Neural cell (in vitro differentiated cells): ENCODE results near the gene SOD3. TPM values are rescaled to one million over a fixed set of nuclear protein-coding genes. Genes with fewer than 3 reads are reported as not detected.

Experiments used
- H2AFZ ChIP-seq: fragments of 200-600, 300-800 bp; sonication (generic), shearing (Covaris generic); 2 replicates; pipeline ENCODE4 v1.6.0; 2014; ENCODE audit warnings: low read depth, mild to moderate bottlenecking, antibody characterized with exemption, low read length, moderate library complexity
- H3F3A ChIP-seq: fragments of 200-600 bp; shearing (Covaris generic); 2 replicates; pipeline ENCODE4 v1.6.1; 2016; ENCODE audit warnings: mild to moderate bottlenecking, moderate library complexity, mixed read lengths, antibody characterized with exemption, low read length; ENCODE audit not compliant: insufficient read depth, poor library complexity, severe bottlenecking
- H3K27ac ChIP-seq: fragments of 200-600, 300-800 bp; sonication (generic), shearing (Covaris generic); 2 replicates; pipeline ENCODE4 v1.5.1; 2014; ENCODE audit warnings: mild to moderate bottlenecking, low read length, moderate library complexity
- H3K27me3 ChIP-seq: fragments of 300-800, 200-600 bp; sonication (generic), shearing (Covaris generic); 2 replicates; pipeline ENCODE4 v1.6.0; 2014; ENCODE audit warnings: mild to moderate bottlenecking, low read depth, low read length, moderate library complexity; ENCODE audit not compliant: insufficient read depth
- H3K36me3 ChIP-seq: fragments of 300-800, 200-600 bp; sonication (generic), shearing (Covaris generic); 2 replicates; pipeline ENCODE4 v1.5.1; 2014; ENCODE audit warnings: mild to moderate bottlenecking, antibody characterized with exemption, low read length, moderate library complexity; ENCODE audit not compliant: insufficient read depth
- H3K4me2 ChIP-seq: fragments of 300-800, 200-600 bp; sonication (generic), shearing (Covaris generic); 2 replicates; pipeline ENCODE4 v1.6.0; 2014; ENCODE audit warnings: mild to moderate bottlenecking, low read length
- H3K4me3 ChIP-seq: fragments of 300-800, 200-600 bp; sonication (generic), shearing (Covaris generic); 2 replicates; pipeline ENCODE4 v1.5.1; 2014; ENCODE audit warnings: mild to moderate bottlenecking, low read length, moderate library complexity
- H3K79me2 ChIP-seq: fragments of 200-600 bp; shearing (Covaris generic); replicated peaks from 2 replicates; pipeline ENCODE4 v1.6.0; 2014; ENCODE audit warnings: mild to moderate bottlenecking, low read length, moderate library complexity; ENCODE audit not compliant: insufficient read depth
- H3K9ac ChIP-seq: fragments of 300-800, 200-600 bp; sonication (generic), shearing (Covaris generic); 2 replicates; pipeline ENCODE4 v1.6.1; 2016; ENCODE audit warnings: mild to moderate bottlenecking, low read length, mixed read lengths
- H3K9me2 ChIP-seq: fragments of 200-600 bp; shearing (Covaris generic); 2 replicates; pipeline ENCODE4 v1.6.1; 2016; ENCODE audit warnings: mild to moderate bottlenecking, low read length, mixed read lengths; ENCODE audit not compliant: insufficient read depth
- H3K9me3 ChIP-seq: fragments of 200-600, 300-800 bp; sonication (generic), shearing (Covaris generic); 2 replicates; pipeline ENCODE4 v1.6.1; 2016; ENCODE audit warnings: mild to moderate bottlenecking, mixed run types, low read length, moderate library complexity, mixed read lengths
- H4K20me1 ChIP-seq: fragments of 200-600 bp; shearing (Covaris generic); 2 replicates; pipeline ENCODE4 v1.6.1; 2016; ENCODE audit warnings: mild to moderate bottlenecking, mixed run types; ENCODE audit not compliant: insufficient read depth
- EP300 ChIP-seq: fragments of 450-650 bp; conservative IDR thresholded peaks from 2 replicates; pipeline ENCODE4 v1.6.1; 2014; ENCODE audit warnings: antibody characterized with exemption, mild to moderate bottlenecking, moderate library complexity; ENCODE audit not compliant: poor library complexity, severe bottlenecking
- EZH2 ChIP-seq: fragments of 200-600, 300-800 bp; shearing (Covaris generic), sonication (generic); IDR thresholded peaks from 2 replicates; pipeline ENCODE4 v1.6.1; 2014; ENCODE audit warnings: antibody characterized with exemption, low read length, borderline replicate concordance, mild to moderate bottlenecking; ENCODE audit not compliant: insufficient read depth, poor library complexity, severe bottlenecking
- MXI1 ChIP-seq: fragments of 450-650 bp; conservative IDR thresholded peaks from 2 replicates; pipeline ENCODE4 v1.6.1; 2014; ENCODE audit warnings: antibody characterized with exemption, mild to moderate bottlenecking; ENCODE audit not compliant: poor library complexity, severe bottlenecking
- POLR2AphosphoS5 ChIP-seq: IDR thresholded peaks from 2 replicates; pipeline ENCODE4 v1.6.1; 2012
- RAD21 ChIP-seq: fragments of 450-650 bp; conservative IDR thresholded peaks from 2 replicates; pipeline ENCODE4 v1.6.1; 2014; ENCODE audit warnings: antibody characterized with exemption, mild to moderate bottlenecking, moderate library complexity
- SMC3 ChIP-seq: fragments of 450-650 bp; conservative IDR thresholded peaks from 2 replicates; pipeline ENCODE4 v1.6.1; 2014; ENCODE audit warnings: antibody characterized with exemption, mild to moderate bottlenecking, moderate library complexity; ENCODE audit not compliant: poor library complexity
- TAF1 ChIP-seq: IDR thresholded peaks from 2 replicates; pipeline ENCODE4 v1.6.1; 2012; ENCODE audit warnings: low read depth
- polyA plus RNA-seq: library from polyadenylated mRNA; depleted of rRNA; stranded (reverse); fragments of >200 nt; gene quantifications from 2 replicates; pipeline ENCODE4 v1.2.3, GENCODE V29; 2014
- TF ChIP-seq, protein P1 (sequence below): fragments of 450-650 bp; IDR thresholded peaks from 2 replicates; pipeline ENCODE4 v1.5.1; 2014; ENCODE audit warnings: antibody characterized with exemption, mild to moderate bottlenecking, moderate library complexity; ENCODE audit not compliant: poor library complexity, severe bottlenecking
- TF ChIP-seq, protein P2 (sequence below): IDR thresholded peaks from 2 replicates; pipeline ENCODE4 v1.6.1; 2012; ENCODE audit warnings: borderline replicate concordance

SOD3 gene
- polyA plus RNA-seq, 1 donor from 2014 or later, result not detected

DNA sequence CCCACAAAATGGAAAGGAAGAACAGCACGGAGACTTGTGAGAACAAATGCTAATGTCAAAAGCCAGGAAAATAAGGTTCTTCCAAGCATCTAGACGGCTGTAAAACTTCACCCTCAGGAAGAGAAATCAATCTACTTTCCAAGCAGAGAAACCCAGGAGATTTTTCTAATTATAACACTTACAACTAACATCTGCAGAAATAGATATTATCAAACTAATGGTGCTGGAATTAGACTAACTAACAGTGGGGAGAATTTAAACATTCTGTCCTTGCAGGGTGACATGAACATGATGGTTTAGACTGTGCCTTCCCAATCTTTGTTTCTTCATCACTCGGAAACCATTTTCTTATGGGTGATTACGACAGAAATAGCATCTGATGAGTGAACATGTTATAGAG is 40.3 kb downstream of the SOD3 start:
- TF ChIP-seq EP300 (no peak), TAF1 (no peak), POLR2AphosphoS5 (no peak), SMC3 (no peak), MXI1 (no peak), RAD21 (no peak), EZH2 (no peak)
- TF ChIP-seq, protein P1, sequence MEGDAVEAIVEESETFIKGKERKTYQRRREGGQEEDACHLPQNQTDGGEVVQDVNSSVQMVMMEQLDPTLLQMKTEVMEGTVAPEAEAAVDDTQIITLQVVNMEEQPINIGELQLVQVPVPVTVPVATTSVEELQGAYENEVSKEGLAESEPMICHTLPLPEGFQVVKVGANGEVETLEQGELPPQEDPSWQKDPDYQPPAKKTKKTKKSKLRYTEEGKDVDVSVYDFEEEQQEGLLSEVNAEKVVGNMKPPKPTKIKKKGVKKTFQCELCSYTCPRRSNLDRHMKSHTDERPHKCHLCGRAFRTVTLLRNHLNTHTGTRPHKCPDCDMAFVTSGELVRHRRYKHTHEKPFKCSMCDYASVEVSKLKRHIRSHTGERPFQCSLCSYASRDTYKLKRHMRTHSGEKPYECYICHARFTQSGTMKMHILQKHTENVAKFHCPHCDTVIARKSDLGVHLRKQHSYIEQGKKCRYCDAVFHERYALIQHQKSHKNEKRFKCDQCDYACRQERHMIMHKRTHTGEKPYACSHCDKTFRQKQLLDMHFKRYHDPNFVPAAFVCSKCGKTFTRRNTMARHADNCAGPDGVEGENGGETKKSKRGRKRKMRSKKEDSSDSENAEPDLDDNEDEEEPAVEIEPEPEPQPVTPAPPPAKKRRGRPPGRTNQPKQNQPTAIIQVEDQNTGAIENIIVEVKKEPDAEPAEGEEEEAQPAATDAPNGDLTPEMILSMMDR, result no peak
- TF ChIP-seq, protein P2, sequence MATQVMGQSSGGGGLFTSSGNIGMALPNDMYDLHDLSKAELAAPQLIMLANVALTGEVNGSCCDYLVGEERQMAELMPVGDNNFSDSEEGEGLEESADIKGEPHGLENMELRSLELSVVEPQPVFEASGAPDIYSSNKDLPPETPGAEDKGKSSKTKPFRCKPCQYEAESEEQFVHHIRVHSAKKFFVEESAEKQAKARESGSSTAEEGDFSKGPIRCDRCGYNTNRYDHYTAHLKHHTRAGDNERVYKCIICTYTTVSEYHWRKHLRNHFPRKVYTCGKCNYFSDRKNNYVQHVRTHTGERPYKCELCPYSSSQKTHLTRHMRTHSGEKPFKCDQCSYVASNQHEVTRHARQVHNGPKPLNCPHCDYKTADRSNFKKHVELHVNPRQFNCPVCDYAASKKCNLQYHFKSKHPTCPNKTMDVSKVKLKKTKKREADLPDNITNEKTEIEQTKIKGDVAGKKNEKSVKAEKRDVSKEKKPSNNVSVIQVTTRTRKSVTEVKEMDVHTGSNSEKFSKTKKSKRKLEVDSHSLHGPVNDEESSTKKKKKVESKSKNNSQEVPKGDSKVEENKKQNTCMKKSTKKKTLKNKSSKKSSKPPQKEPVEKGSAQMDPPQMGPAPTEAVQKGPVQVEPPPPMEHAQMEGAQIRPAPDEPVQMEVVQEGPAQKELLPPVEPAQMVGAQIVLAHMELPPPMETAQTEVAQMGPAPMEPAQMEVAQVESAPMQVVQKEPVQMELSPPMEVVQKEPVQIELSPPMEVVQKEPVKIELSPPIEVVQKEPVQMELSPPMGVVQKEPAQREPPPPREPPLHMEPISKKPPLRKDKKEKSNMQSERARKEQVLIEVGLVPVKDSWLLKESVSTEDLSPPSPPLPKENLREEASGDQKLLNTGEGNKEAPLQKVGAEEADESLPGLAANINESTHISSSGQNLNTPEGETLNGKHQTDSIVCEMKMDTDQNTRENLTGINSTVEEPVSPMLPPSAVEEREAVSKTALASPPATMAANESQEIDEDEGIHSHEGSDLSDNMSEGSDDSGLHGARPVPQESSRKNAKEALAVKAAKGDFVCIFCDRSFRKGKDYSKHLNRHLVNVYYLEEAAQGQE, result no peak
- H3K36me3 ChIP-seq, result peaks cover 4% of the 10 kb centered on the region
- H3K4me2 ChIP-seq, result no peak overlapping the region
- no peak overlapping the region for H3K9ac ChIP-seq
- H3F3A ChIP-seq, result no peaks in the 10 kb centered on the region
- no peaks in the 10 kb centered on the region for H3K27me3 ChIP-seq
- no peaks in the 10 kb centered on the region for H3K9me2 ChIP-seq
- no peak overlapping the region for H3K4me3 ChIP-seq
- no peaks in the 10 kb centered on the region for H3K9me3 ChIP-seq
- H3K79me2 ChIP-seq, result no peaks in the 10 kb centered on the region
- no peaks in the 10 kb centered on the region for H4K20me1 ChIP-seq
- H2AFZ ChIP-seq, result no peak overlapping the region
- H3K27ac ChIP-seq, result no peak overlapping the region

DNA sequence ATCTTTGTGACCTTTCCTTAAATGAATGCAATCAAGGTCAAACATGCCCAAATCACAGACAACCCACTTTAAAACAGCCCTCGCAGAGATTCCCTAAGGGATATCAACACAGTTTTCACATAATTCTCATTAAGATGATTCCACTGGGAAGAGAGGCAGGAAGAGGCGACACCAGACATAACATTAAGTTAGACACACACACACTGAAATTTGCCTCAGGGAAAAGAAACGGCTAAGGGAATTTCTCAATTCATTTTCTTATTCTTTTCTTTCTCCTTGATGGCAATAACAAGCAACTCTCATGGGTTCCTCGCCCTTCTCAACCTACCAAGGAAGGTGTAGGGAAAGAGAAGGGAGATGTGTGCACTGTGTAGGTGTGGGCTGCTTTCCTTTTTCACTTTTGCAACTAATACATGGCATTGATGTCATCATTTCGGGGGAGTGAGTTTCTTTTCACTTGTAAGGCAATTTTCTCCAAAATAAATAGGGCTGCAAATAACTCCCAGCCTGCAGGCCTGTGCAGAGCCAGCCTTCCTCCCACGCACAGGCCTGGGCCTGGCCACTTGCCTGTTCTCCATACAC is 41.4 kb downstream of the SOD3 start:
- H3K9ac ChIP-seq, result no peak overlapping the region
- H3K27me3 ChIP-seq, result no peaks in the 10 kb centered on the region
- no peak overlapping the region for H3K27ac ChIP-seq
- no peaks in the 10 kb centered on the region for H4K20me1 ChIP-seq
- no peaks in the 10 kb centered on the region for H3K79me2 ChIP-seq
- H3K4me3 ChIP-seq, result no peak overlapping the region
- H3K36me3 ChIP-seq, result peaks cover 4% of the 10 kb centered on the region
- H3K9me2 ChIP-seq, result no peaks in the 10 kb centered on the region
- TF ChIP-seq RAD21 (no peak), SMC3 (no peak), TAF1 (no peak)
- TF ChIP-seq, protein P2, result no peak
- H3K4me2 ChIP-seq, result no peak overlapping the region
- no peaks in the 10 kb centered on the region for H3F3A ChIP-seq
- H3K9me3 ChIP-seq, result no peaks in the 10 kb centered on the region
- H2AFZ ChIP-seq, result no peak overlapping the region
